GM21515 (cell line): Measurements from ENCODE around the gene CLCNKA.

Source experiments
- ATAC-seq: cut with Tn5 transposase; IDR thresholded peaks from one replicate; pipeline ENCODE4 v1.9.1; 2021; ENCODE audit not compliant: unreplicated experiment

The CLCNKA gene

GRCh38 chr1:16076031-16076864, 54.4 kb downstream of the CLCNKA start:
- ATAC-seq, result no peak

DNA sequence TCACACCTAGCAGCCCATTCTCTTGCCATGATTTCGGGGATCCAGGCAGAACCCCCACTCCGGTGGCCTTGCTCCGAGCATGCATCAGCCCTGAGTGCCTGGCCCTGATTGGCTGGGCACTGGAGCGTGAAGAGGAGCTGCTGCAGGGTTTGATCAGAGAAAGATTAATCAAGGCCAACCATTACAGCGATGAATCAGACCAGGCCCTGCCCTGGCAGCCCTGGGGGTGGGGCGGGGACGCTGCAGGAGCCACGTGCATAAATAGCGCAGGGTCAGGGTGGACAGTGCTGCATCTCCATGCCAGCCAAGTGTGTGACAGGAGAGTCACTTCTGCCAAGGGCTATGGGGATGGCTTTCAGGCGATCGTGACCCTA, 55.0 kb downstream of the CLCNKA start:
- ATAC-seq, result no peak

- no peak for ATAC-seq
Observed at GRCh38 chr1:16077406-16078245, 55.8 kb downstream of the CLCNKA start.

DNA sequence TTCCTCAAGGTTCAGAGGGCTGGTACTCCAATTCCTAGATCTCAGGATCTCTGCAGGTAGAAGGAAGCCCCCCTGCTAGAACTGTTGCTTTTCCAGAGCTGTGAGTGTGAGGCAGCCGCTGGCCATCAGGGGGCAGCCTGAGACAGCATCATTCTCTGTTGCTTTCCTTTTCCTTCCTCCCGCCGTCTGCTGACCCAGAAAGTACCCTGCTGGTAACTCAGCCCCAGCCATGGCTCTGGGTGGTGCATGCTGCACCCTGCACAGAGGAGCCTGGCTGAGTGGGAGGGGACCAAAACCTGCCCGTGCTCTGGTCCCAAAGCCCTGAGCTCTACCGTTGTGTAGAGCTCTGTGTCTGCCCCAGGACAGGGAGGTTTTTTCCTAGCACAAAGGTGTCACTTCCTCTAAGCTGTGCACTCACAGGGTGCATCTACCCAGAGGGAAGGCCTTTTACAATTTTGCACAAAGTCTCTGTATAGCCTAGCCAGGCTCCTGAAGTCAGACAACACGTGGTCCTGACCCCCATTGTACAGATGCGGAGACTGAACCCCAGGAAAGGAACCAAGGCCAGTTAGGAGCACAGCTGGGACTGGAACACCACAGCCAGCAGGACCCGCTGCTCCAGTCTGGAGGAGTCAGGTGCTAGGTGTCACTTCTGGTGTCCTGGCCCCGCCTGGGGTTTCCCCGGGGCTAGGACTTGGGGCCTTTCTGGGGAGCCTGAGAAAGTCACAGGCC, 57.3 kb downstream of the CLCNKA start:
- no peak for ATAC-seq

DNA sequence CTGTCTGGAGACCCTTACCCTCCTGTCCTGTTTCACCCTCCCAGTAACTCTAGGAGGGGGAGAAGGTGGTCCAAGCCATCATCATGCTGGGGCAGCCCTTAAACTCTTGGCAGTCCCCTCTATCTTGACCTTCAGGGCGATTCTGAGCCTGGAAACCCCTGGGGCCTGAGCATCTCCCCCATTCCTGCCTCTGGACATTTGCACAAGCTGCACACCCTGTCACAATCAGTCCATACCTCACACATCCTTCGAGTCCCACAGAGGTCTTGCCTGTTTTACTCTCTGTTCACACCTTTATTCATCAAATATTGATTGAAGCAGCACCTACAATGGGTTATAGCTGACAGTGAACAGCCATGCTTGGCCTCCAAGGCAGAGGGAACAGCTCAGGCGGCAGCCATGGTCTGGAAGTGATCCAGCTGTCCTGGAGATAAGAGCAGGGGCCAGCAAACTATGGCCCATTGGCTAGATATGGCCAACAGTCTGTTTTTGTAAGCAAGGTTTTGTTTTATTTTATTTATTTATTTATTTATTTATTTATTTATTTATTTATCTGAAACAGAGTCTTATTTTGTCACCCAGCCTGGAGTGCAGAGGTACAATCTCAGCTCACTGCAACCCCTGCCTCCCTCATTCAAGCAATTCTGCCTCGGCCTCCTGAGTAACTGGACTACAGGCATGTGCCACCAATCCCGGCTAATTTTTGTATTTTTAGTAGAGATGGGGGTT, 58.8 kb downstream of the CLCNKA start:
- no peak for ATAC-seq

- no peak for ATAC-seq
Observed at GRCh38 chr1:16081636-16082035, 59.8 kb downstream of the CLCNKA start.

- ATAC-seq, result no peak
Observed at GRCh38 chr1:16082283-16083038, 60.6 kb downstream of the CLCNKA start.

DNA sequence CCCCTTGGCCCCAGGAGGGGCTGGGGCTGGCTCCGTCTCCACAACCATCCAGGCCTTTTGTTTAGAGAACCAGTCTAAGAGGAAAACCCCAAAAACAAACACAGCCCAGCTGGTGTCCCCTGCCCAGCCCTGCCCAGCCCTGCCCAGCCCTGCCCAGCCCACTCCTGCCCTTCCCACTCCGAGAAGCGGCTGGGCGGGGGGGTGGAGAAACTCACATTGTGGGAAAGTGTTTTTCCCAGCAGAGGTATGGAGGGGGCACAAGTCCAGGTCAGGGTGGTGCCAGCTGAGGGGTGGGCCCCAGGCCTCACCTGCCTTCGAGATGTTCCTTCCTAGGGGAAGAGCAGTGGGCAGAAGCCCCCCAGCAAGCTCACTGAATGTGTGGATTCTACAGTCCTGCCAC, 61.6 kb downstream of the CLCNKA start:
- ATAC-seq, result no peak
